ENCODE results near the gene LTBP1. TPM values are rescaled to one million over a fixed set of nuclear protein-coding genes. Genes with fewer than 3 reads are reported as not detected.

The LTBP1 gene
- total RNA-seq, 1 donor from 2014 or later: 48.4 TPM

DNA sequence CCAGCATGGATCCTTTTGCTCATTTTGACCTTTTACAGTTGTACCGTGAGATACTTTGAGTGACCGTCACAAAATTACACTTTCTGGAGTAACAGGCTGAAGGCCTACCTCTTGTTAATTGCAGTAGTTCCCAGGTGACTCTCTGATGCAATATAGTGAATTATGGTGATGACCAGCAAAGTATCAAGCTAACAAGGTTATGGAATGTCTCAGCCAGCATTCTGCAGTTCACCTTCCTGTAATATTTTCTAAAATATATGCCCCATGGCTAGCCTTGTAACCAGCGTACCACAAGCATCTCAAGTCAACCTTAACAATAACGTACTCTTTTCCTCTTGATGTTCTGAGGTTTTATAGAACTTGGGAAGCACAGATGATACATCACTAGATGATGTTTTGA lies 234.7 kb downstream of the LTBP1 start:
- intact Hi-C loops (cut with DNase I): no loop called here
- no peak overlapping the region for H3K27ac ChIP-seq

DNA sequence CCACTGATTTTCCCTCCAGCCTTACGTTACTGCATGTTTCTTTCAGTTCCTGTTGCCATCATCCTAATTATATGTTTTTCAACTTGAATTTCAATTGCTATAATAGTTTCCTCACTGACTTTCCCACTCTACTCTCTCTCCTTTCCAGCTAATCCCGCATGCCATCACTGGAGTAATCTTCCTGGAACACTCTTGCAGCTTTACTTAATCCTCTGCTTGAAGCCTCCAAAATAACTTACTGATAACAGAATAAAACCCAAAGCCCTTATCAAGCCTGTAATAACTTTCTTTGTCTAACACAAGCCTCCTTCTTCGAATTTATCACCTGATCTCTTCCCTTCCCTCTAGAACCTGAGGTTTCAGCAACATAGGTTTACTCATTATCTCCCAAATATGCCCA lies 237.3 kb downstream of the LTBP1 start:
- no peak for DNase-seq (ENCODE audit: extremely low spot score in 2 of 2)
- no peak overlapping the region for H3K27ac ChIP-seq
- no peak overlapping the region for H3K4me3 ChIP-seq
- H3K9me3 ChIP-seq: no peaks in the 10 kb centered on the region
- no peaks in the 10 kb centered on the region for H3K4me1 ChIP-seq
- intact Hi-C loops (cut with DNase I): no loop called here
- H3K27me3 ChIP-seq: no peaks in the 10 kb centered on the region
- H3K36me3 ChIP-seq: peaks cover 0 to 4% of the 10 kb centered on the region in 2 donors
- TF ChIP-seq POLR2A (IDR thresholded peaks at IDR 0.05): no peak

More for the DNA sequence above, 234.7 kb downstream of the LTBP1 start:
- TF ChIP-seq POLR2A (IDR thresholded peaks at IDR 0.05) (no peak), POLR2AphosphoS5 (IDR thresholded peaks at IDR 0.05; ENCODE audit: insufficient read depth in 1 of 2, low read depth in 1 of 2) (no peak)
- TF ChIP-seq, protein P1, sequence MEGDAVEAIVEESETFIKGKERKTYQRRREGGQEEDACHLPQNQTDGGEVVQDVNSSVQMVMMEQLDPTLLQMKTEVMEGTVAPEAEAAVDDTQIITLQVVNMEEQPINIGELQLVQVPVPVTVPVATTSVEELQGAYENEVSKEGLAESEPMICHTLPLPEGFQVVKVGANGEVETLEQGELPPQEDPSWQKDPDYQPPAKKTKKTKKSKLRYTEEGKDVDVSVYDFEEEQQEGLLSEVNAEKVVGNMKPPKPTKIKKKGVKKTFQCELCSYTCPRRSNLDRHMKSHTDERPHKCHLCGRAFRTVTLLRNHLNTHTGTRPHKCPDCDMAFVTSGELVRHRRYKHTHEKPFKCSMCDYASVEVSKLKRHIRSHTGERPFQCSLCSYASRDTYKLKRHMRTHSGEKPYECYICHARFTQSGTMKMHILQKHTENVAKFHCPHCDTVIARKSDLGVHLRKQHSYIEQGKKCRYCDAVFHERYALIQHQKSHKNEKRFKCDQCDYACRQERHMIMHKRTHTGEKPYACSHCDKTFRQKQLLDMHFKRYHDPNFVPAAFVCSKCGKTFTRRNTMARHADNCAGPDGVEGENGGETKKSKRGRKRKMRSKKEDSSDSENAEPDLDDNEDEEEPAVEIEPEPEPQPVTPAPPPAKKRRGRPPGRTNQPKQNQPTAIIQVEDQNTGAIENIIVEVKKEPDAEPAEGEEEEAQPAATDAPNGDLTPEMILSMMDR (IDR thresholded peaks at IDR 0.05): no peak
- no peak for DNase-seq (ENCODE audit: extremely low spot score in 2 of 2)
- Histone ChIP-seq H3K4me3 (no peak overlapping the region), H3K36me3 (peaks cover 0 to 4% of the 10 kb centered on the region in 2 donors), H3K4me1 (no peaks in the 10 kb centered on the region), H3K27me3 (no peaks in the 10 kb centered on the region), H3K9me3 (no peaks in the 10 kb centered on the region)

- Histone ChIP-seq H3K9me3 (no peaks in the 10 kb centered on the region), H3K4me1 (peaks cover 14% of the 10 kb centered on the region), H3K4me3 (no peak overlapping the region), H3K27me3 (no peaks in the 10 kb centered on the region), H3K27ac (no peak overlapping the region), H3K36me3 (peaks cover 0 to 7% of the 10 kb centered on the region in 2 donors)
- DNase-seq (ENCODE audit: extremely low spot score in 2 of 2): no peak
- TF ChIP-seq, protein P1 (IDR thresholded peaks at IDR 0.05): no peak
- TF ChIP-seq POLR2A (IDR thresholded peaks at IDR 0.05) (no peak), POLR2AphosphoS5 (IDR thresholded peaks at IDR 0.05; ENCODE audit: insufficient read depth in 1 of 2, low read depth in 1 of 2) (no peak)
- intact Hi-C loops (cut with DNase I): no loop called here
Measured at GRCh38 chr2:33186937-33187336, 240.2 kb downstream of the LTBP1 start.

DNA sequence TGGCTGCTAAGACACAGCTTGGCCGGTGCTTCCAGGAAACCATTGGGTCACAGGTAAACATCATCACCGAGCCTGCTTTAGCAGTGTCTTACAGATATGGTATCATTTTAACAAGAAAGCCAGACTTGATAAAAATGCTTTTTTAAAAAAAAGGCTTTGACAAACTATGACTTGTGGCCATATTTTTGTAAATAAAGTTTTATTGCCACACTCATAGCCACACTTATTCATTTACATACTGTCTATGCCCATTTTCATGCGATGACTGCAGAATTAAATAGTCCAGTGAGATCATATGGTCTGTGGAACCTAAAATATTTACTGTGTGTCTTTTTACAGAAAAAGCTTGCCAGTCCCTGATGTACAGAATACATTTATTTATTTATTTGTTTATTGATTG lies 242.0 kb downstream of the LTBP1 start:
- no peak for TF ChIP-seq POLR2AphosphoS5 (IDR thresholded peaks at IDR 0.05; ENCODE audit: insufficient read depth in 1 of 2, low read depth in 1 of 2)
- TF ChIP-seq, protein P1 (IDR thresholded peaks at IDR 0.05): no peak
- TF ChIP-seq POLR2A (IDR thresholded peaks at IDR 0.05): no peak
- no peaks in the 10 kb centered on the region for H3K27me3 ChIP-seq
- H3K36me3 ChIP-seq: peaks cover 0 to 3% of the 10 kb centered on the region in 2 donors
- H3K4me1 ChIP-seq: peaks cover 14% of the 10 kb centered on the region
- H3K9me3 ChIP-seq: no peaks in the 10 kb centered on the region
- intact Hi-C loops (cut with DNase I): no loop called here
- DNase-seq (ENCODE audit: extremely low spot score in 2 of 2): no peak
- H3K4me3 ChIP-seq: no peak overlapping the region
- H3K27ac ChIP-seq: no peak overlapping the region

- intact Hi-C loops (cut with DNase I): no loop called here
- peaks cover 0 to 3% of the 10 kb centered on the region in 2 donors for H3K36me3 ChIP-seq
- H3K27me3 ChIP-seq: no peaks in the 10 kb centered on the region
- no peaks in the 10 kb centered on the region for H3K9me3 ChIP-seq
- TF ChIP-seq POLR2A (IDR thresholded peaks at IDR 0.05): no peak
- peaks cover 14% of the 10 kb centered on the region for H3K4me1 ChIP-seq
- no peak overlapping the region for H3K4me3 ChIP-seq
- no peak overlapping the region for H3K27ac ChIP-seq
- no peak for DNase-seq (ENCODE audit: extremely low spot score in 2 of 2)
Measured at GRCh38 chr2:33190393-33190937, 243.7 kb downstream of the LTBP1 start.

GRCh38 chr2:33195891-33196290 lies 249.1 kb downstream of the LTBP1 start:
- peaks cover 10% of the 10 kb centered on the region for H3K4me1 ChIP-seq
- intact Hi-C loops (cut with DNase I): no loop called here
- no peaks in the 10 kb centered on the region for H3K9me3 ChIP-seq
- no peak overlapping the region for H3K4me3 ChIP-seq
- H3K27ac ChIP-seq: no peak overlapping the region
- H3K36me3 ChIP-seq: no peaks in the 10 kb centered on the region
- TF ChIP-seq, protein P1 (IDR thresholded peaks at IDR 0.05): no peak
- TF ChIP-seq POLR2A (IDR thresholded peaks at IDR 0.05): no peak
- DNase-seq (ENCODE audit: extremely low spot score in 2 of 2): no peak
- no peaks in the 10 kb centered on the region for H3K27me3 ChIP-seq

Data from vagina (tissue), 2 donors.